Measurements from ENCODE around the gene RNFT2.

DNA sequence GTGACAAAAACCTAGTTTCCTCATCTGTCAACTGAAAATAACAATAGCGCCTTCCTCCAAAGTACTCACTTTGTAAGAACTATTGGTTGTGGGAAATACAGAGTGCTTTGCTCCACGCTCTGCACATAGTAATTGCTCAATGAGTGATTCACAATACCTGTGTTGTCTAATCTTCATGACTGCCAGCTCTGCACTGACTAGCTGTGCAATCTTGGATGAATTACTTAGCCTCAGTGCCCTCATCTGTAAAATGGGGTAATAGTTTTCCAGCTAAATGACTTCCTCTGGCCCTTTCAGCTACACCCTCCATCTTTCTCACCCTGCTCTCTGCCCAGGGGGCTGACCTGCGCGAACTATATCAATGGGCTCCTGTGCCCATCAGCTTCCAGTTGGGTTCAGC, 42.8 kb downstream of the RNFT2 start:
- no peak for TF ChIP-seq CTCF (IDR thresholded peaks at IDR 0.05; ENCODE audit: poor library complexity, severe bottlenecking)
- TF ChIP-seq EP300 (conservative IDR thresholded peaks at IDR 0.05; ENCODE audit: poor library complexity, severe bottlenecking): no peak
- no peak for TF ChIP-seq REST (IDR thresholded peaks at IDR 0.05; ENCODE audit: borderline replicate concordance)
- no peak for TF ChIP-seq RAD21 (conservative IDR thresholded peaks at IDR 0.05)
- no peak for TF ChIP-seq POLR2AphosphoS5 (IDR thresholded peaks at IDR 0.05)

All from neural cell (in vitro differentiated cells).